ENCODE results near the gene NF2.
"Not testable (repeated sequence)": the region's sequence is repeated elsewhere in the genome, so short reads cannot be mapped to it uniquely, and the experiment has no call there.

NF2 gene

DNA sequence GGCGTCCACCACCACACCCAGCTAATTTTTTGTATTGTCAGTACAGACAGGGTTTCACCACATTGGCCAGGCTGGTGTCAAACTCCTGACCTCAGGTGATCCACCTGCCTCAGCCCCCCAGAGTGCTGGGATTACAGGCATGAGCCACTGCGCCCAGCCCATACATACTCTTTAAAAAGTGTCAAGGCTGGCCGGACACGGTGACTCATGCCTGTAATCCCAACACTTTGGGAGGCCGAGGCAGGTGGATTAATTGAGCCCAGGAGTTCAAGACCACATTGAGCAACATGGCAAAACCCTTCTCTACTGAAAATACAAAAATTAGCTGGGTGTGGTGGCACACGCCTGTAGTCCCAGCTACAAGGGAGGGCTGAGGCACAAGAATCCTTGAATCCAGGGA lies 9.0 kb upstream of the NF2 start:
- in situ Hi-C loops (cut with MboI; ENCODE audit: low sequenced_read_pairs), result not testable (repeated sequence)

GRCh38 chr22:29596408-29596807 lies 7.0 kb upstream of the NF2 start:
- in situ Hi-C loops (cut with MboI; ENCODE audit: low sequenced_read_pairs), result no loop called here

DNA sequence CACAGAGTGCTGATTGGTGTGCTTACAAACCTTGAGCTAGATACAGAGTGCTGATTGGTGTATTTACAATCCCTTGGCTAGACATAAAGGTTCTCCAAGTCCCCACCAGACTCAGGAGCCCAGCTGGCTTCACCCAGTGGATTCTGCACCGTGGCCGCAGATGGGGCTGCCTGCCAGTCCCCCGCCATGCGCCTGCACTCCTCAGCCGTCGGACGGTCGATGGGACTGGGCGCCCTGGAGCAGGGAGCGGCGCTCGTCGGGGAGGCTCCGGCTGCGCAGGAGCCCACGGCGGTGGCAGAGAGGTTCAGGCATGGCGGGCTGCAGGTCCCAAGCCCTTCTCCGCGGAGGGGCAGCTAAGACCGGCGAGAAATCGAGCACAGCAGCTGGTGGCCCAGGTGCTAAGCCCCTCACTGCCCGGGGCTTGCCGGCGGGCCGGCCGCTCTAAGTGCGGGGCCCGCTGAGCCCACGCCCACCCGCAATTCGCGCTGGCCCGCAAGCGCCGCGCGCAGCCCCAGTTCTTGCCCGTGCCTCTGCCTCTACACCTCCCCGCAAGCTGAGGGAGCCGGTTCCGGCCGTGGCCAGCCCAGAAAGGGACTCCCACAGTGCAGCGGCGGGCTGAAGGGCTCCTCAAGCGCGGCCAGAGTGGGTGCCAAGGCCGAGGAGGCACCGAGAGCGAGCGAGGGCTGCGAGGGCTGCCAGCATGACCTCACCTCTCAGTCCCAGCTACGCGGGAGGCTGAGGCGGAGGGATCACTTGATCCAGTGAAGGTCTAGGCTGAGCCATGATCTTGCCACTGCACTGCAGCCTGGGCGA lies 5.4 kb upstream of the NF2 start:
- in situ Hi-C loops (cut with MboI; ENCODE audit: low sequenced_read_pairs), result not testable (repeated sequence)

GRCh38 chr22:29598684-29599020 lies 4.8 kb upstream of the NF2 start:
- in situ Hi-C loops (cut with MboI; ENCODE audit: low sequenced_read_pairs), result no loop called here

DNA sequence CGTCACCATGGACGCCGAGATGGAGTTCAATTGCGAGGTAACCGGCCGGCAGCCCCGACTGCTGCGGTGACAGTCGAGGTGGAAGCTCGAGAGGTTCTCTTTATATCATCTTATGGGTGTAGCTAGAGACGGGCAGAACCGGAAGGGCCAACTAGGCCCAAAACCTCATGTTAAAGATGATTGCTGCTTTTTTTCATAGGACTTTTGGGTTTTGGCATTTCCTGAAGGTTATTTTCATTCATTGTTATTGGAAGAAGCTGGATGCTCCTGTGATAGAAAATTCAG lies 585 bp downstream of the NF2 start:
- in situ Hi-C loops (cut with MboI; ENCODE audit: low sequenced_read_pairs), result no loop called here

GRCh38 chr22:29605527-29605850 lies 2.1 kb downstream of the NF2 start:
- in situ Hi-C loops (cut with MboI; ENCODE audit: low sequenced_read_pairs), result no loop called here

GRCh38 chr22:29606320-29606719 lies 2.9 kb downstream of the NF2 start:
- in situ Hi-C loops (cut with MboI; ENCODE audit: low sequenced_read_pairs), result no loop called here

GRCh38 chr22:29607426-29607825 lies 4.0 kb downstream of the NF2 start:
- in situ Hi-C loops (cut with MboI; ENCODE audit: low sequenced_read_pairs), result no loop called here

- in situ Hi-C loops (cut with MboI; ENCODE audit: low sequenced_read_pairs), result no loop called here
Observed at GRCh38 chr22:29609139-29609538, 5.7 kb downstream of the NF2 start.

- in situ Hi-C loops (cut with MboI; ENCODE audit: low sequenced_read_pairs), result no loop called here
Observed at GRCh38 chr22:29610780-29611179, 7.3 kb downstream of the NF2 start.

DNA sequence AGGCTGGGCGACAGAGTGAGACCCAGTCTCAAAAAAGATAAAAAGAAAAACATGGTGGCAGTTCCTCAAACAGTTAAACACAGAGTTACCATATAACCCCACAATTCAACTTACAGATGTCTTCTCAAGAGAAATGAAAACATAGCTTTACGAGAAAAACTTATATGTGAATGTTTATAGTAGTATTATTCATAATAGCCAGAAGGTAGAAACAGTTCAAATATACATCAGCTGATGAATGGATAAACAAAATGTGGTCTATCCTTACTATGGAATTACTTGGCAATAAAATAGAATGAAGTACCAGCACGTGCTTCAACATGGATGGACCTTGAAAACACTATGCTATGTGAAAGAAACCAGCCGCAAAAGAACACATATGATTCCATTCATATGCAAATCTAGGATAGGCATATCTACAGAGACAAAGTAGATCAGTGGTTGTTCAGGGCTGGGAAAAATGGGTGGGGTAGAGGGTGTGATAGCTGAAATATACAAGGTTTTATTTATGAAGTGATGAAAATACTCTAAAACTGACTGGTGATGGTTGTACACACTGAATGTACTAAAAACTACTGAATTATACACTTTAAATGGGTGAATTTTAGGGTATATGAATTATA lies 12.4 kb downstream of the NF2 start:
- in situ Hi-C loops (cut with MboI; ENCODE audit: low sequenced_read_pairs), result no loop called here

DNA sequence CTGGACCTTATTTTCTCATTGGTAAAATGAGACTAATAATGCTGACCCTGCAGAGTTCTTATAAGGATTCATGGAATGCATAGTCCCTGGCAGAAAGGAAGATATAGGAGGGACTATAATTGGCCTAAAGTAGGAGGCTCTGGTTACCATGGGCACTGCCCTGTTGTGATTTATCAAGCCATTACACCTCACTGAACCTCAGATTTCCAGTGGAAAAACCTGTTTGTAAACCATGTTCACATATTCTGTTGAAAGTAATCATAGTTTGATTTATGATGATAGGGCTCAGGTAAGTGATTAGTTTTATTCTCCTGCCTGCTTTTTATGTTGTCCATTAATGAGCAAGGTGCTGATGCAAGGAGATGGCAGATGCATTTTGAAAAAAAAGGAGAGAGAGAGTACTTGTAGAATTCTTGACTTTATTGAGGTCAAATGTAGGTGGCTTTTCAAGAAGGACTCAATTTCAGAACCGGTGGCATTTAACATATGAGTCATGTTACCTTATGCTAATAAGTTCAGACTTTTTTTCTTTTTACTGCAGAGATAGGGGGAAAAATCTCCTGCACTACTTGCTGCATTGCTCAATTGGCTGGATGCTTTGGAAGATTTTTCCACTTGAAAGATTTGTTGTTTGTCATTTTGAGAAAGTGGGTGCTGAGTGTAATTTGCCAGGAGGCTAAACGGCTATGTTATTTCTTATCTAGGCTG lies 14.6 kb downstream of the NF2 start:
- in situ Hi-C loops (cut with MboI; ENCODE audit: low sequenced_read_pairs), result no loop called here

GRCh38 chr22:29621761-29622526 lies 18.5 kb downstream of the NF2 start:
- in situ Hi-C loops (cut with MboI; ENCODE audit: low sequenced_read_pairs), result loop anchor here (5.0 kb wide), 1 partner anchor 460 kb away; the partner anchor contains the start of gene HORMAD2

DNA sequence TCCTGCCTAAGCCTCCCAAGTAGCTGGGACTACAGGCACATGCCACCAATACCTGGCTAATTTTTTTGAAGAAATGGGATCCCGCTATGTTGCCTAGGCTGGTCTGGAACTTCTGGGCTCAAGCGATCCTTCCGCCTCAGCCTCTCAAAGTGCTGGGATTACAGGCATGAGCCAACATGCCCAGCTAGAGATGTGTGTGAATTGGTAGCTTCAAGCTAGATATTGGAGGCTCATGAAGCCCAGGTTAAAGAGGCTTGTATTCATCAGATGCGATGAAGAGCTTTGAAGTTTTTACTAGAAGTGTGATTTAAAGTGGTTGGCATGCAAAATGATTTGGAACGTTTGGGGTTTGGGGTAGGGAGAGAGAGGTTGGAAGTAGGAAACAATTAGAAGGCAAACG lies 19.6 kb downstream of the NF2 start:
- in situ Hi-C loops (cut with MboI; ENCODE audit: low sequenced_read_pairs), result loop anchor here (5.0 kb wide), 1 partner anchor 459 kb away; the partner anchor contains the start of gene HORMAD2

- in situ Hi-C loops (cut with MboI; ENCODE audit: low sequenced_read_pairs), result loop anchor here (5.0 kb wide), 1 partner anchor 459 kb away; the partner anchor contains the start of gene HORMAD2
Observed at GRCh38 chr22:29623553-29624169, 20.2 kb downstream of the NF2 start.

GRCh38 chr22:29625090-29625825 lies 21.8 kb downstream of the NF2 start:
- in situ Hi-C loops (cut with MboI; ENCODE audit: low sequenced_read_pairs), result loop anchor here (25.0 kb wide), 1 partner anchor 387 kb away; no protein-coding TSS in a partner anchor

DNA sequence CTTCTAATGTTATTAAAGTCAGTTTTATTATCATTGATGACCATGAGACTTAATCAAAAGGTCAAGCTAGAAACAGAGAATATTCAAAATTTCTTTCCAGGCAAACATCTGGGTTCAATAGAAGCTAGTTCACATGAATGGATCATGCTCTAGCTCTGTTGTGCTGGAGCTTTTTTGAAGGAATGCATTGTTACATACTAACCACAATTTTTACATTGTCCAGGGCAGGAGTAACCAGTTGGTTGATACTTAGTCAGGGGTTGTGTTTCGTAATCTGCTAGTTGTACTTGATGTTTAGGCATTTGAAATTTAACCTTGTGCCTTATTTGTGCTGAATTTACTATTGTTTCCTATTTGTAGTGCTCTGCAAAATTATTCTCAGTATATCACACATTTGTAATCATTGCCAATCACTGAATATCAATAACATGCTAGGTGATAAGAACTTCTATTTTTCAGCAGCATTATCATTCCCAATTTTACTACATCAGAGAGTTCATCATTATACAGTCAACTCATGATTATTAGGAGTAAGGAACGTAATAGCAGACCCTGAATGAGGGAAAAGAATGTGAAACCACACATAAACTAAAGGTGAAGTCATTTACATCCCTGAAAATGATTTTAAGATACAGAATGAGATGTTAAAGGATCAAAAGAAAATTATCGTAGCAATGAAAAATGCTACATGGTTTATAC lies 23.2 kb downstream of the NF2 start:
- in situ Hi-C loops (cut with MboI; ENCODE audit: low sequenced_read_pairs), result loop anchor here (25.0 kb wide), 1 partner anchor 386 kb away; no protein-coding TSS in a partner anchor

- in situ Hi-C loops (cut with MboI; ENCODE audit: low sequenced_read_pairs), result loop anchor here (25.0 kb wide), 1 partner anchor 385 kb away; no protein-coding TSS in a partner anchor
Observed at GRCh38 chr22:29627196-29627535, 23.7 kb downstream of the NF2 start.
